ENCODE measurements around the gene GRIN2B.

DNA sequence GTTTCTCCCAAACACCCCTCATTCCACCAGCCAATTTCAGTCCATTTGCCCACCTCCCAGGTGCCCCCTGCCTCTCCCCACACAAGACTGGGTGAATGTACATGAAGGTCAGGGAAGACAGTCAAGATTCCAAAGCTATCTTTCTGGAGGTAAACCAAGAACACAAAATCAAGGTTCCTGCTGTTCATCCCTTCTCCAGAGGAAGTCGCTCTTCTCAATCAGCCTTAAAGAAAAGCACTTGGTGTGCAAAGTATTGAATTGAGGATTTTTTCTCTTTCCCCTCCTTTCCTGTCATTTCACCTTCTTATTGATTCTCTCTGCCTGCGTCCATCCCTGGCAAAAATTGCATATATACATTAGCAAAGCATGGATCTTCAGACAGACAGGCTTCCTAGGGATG is 4.5 kb downstream of the GRIN2B start:
- TF ChIP-seq, protein P1, sequence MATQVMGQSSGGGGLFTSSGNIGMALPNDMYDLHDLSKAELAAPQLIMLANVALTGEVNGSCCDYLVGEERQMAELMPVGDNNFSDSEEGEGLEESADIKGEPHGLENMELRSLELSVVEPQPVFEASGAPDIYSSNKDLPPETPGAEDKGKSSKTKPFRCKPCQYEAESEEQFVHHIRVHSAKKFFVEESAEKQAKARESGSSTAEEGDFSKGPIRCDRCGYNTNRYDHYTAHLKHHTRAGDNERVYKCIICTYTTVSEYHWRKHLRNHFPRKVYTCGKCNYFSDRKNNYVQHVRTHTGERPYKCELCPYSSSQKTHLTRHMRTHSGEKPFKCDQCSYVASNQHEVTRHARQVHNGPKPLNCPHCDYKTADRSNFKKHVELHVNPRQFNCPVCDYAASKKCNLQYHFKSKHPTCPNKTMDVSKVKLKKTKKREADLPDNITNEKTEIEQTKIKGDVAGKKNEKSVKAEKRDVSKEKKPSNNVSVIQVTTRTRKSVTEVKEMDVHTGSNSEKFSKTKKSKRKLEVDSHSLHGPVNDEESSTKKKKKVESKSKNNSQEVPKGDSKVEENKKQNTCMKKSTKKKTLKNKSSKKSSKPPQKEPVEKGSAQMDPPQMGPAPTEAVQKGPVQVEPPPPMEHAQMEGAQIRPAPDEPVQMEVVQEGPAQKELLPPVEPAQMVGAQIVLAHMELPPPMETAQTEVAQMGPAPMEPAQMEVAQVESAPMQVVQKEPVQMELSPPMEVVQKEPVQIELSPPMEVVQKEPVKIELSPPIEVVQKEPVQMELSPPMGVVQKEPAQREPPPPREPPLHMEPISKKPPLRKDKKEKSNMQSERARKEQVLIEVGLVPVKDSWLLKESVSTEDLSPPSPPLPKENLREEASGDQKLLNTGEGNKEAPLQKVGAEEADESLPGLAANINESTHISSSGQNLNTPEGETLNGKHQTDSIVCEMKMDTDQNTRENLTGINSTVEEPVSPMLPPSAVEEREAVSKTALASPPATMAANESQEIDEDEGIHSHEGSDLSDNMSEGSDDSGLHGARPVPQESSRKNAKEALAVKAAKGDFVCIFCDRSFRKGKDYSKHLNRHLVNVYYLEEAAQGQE (IDR thresholded peaks at IDR 0.05; ENCODE audit: borderline replicate concordance): no peak
- TF ChIP-seq, protein P2, sequence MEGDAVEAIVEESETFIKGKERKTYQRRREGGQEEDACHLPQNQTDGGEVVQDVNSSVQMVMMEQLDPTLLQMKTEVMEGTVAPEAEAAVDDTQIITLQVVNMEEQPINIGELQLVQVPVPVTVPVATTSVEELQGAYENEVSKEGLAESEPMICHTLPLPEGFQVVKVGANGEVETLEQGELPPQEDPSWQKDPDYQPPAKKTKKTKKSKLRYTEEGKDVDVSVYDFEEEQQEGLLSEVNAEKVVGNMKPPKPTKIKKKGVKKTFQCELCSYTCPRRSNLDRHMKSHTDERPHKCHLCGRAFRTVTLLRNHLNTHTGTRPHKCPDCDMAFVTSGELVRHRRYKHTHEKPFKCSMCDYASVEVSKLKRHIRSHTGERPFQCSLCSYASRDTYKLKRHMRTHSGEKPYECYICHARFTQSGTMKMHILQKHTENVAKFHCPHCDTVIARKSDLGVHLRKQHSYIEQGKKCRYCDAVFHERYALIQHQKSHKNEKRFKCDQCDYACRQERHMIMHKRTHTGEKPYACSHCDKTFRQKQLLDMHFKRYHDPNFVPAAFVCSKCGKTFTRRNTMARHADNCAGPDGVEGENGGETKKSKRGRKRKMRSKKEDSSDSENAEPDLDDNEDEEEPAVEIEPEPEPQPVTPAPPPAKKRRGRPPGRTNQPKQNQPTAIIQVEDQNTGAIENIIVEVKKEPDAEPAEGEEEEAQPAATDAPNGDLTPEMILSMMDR (IDR thresholded peaks at IDR 0.05; ENCODE audit: poor library complexity, severe bottlenecking): no peak
- no peak for TF ChIP-seq RAD21 (conservative IDR thresholded peaks at IDR 0.05)

Measured in neural cell (in vitro differentiated cells).